NT2/D1 (cell line): ENCODE data around the gene BCL10.

Experiments
- SUZ12 ChIP-seq: IDR thresholded peaks from 2 replicates; pipeline ENCODE4 v1.6.1; 2011; ENCODE audit not compliant: insufficient read length, insufficient read depth; ENCODE audit errors: extremely low read depth
- YY1 ChIP-seq: IDR thresholded peaks from 2 replicates; pipeline ENCODE4 v1.6.1; 2011; ENCODE audit not compliant: insufficient read length, insufficient read depth
- ZNF274 ChIP-seq: IDR thresholded peaks from 2 replicates; pipeline ENCODE4 v1.6.1; 2011; ENCODE audit warnings: mild to moderate bottlenecking, low read depth, low read length

DNA sequence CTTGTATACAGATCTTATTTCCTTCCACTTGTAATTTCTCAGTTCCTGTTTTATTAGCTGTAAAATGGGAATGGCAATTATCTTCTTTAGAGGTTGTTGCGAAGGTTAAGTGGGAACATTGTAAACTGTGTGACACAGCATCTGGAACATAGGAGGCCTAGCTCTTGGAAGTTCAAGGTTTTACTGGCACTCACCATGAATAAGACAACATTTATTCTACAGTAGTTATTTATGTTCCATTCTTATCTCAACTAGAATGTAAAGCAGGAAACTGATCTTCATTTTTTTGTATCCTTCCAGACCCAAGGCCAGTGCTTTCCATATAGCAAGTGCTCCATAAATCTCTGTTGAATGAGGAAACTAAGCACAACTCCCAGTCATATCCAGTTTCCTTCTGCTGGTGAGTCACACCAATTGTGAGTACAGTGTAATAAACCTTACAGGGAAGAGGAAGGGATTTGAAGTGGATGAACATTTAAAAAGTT lies 1.4 kb downstream of the BCL10 start:
- TF ChIP-seq YY1, result no peak
- TF ChIP-seq SUZ12, result no peak
- TF ChIP-seq ZNF274, result no peak
